HEK293T (cell line): ENCODE measurements around the gene ITGB1.
"Not testable (repeated sequence)": the region's sequence is repeated elsewhere in the genome, so short reads cannot be mapped to it uniquely, and the experiment has no call there.

Experiments
- CTCF ChIA-PET: fragments of 350-600 bp; formaldehyde crosslinking; extraction: SDS; loops from one replicate; lab custom pipeline; 2021; ENCODE audit warnings: antibody characterized with exemption, inconsistent platforms; lab: Yijun Ruan, JAX
- POLR2A ChIA-PET: fragments of 350-600 bp; formaldehyde crosslinking; extraction: SDS; loops from one replicate; lab custom pipeline; 2020; ENCODE audit warnings: antibody characterized with exemption, inconsistent platforms; lab: Yijun Ruan, JAX
- DNase-seq: peaks from one replicate; pipeline ENCODE4 v3.0.0; 2012; ENCODE audit warnings: mixed read lengths; ENCODE audit errors: extremely low spot score
- ARNT ChIP-seq: fragments of 450-650 bp; IDR thresholded peaks from 2 replicates; pipeline ENCODE4 v1.6.1; 2017; ENCODE audit warnings: mild to moderate bottlenecking
- BHLHE40 ChIP-seq: fragments of 450-650 bp; IDR thresholded peaks from 2 replicates; pipeline ENCODE4 v1.6.1; 2016; ENCODE audit warnings: mild to moderate bottlenecking, moderate library complexity, borderline replicate concordance
- CTBP1 ChIP-seq: fragments of 450-650 bp; IDR thresholded peaks from 2 replicates; pipeline ENCODE4 v1.6.1; 2016; ENCODE audit warnings: borderline replicate concordance
- ELF4 ChIP-seq: fragments of 450-650 bp; IDR thresholded peaks from 2 replicates; pipeline ENCODE4 v1.6.1; 2017; ENCODE audit warnings: antibody characterized with exemption
- FOXA1 ChIP-seq: fragments of 450-650 bp; IDR thresholded peaks from 2 replicates; pipeline ENCODE4 v1.6.1; 2016; ENCODE audit warnings: mild to moderate bottlenecking
- FOXK2 ChIP-seq: fragments of 450-650 bp; IDR thresholded peaks from 2 replicates; pipeline ENCODE4 v1.6.1; 2016; ENCODE audit warnings: mild to moderate bottlenecking
- FOXM1 ChIP-seq: fragments of 450-650 bp; IDR thresholded peaks from 2 replicates; pipeline ENCODE4 v1.6.1; 2017; ENCODE audit warnings: mild to moderate bottlenecking, borderline replicate concordance
- HDGF ChIP-seq: fragments of 450-650 bp; IDR thresholded peaks from 2 replicates; pipeline ENCODE4 v1.6.1; 2017; ENCODE audit warnings: antibody characterized with exemption, borderline replicate concordance
- L3MBTL2 ChIP-seq: fragments of 450-650 bp; conservative IDR thresholded peaks from 2 replicates; pipeline ENCODE4 v1.6.1; 2016; ENCODE audit warnings: mild to moderate bottlenecking
- LEF1 ChIP-seq: fragments of 450-650 bp; IDR thresholded peaks from 2 replicates; pipeline ENCODE4 v1.6.1; 2017; ENCODE audit warnings: mild to moderate bottlenecking, borderline replicate concordance
- NFRKB ChIP-seq: fragments of 450-650 bp; IDR thresholded peaks from 2 replicates; pipeline ENCODE4 v1.6.1; 2016; ENCODE audit warnings: mild to moderate bottlenecking, moderate library complexity
- SP1 ChIP-seq: fragments of 450-650 bp; IDR thresholded peaks from 2 replicates; pipeline ENCODE4 v1.6.1; 2017
- SUZ12 ChIP-seq: fragments of 450-650 bp; IDR thresholded peaks from 2 replicates; pipeline ENCODE4 v1.6.1; 2016; ENCODE audit warnings: mild to moderate bottlenecking
- TARDBP ChIP-seq: fragments of 450-650 bp; IDR thresholded peaks from 2 replicates; pipeline ENCODE4 v1.6.1; 2016
- ZNF384 ChIP-seq: fragments of 450-650 bp; IDR thresholded peaks from 2 replicates; pipeline ENCODE4 v1.6.1; 2016
- TF ChIP-seq, protein P1 (sequence below): fragments of 450-650 bp; IDR thresholded peaks from 2 replicates; pipeline ENCODE4 v1.6.1; 2016

ITGB1 gene

DNA sequence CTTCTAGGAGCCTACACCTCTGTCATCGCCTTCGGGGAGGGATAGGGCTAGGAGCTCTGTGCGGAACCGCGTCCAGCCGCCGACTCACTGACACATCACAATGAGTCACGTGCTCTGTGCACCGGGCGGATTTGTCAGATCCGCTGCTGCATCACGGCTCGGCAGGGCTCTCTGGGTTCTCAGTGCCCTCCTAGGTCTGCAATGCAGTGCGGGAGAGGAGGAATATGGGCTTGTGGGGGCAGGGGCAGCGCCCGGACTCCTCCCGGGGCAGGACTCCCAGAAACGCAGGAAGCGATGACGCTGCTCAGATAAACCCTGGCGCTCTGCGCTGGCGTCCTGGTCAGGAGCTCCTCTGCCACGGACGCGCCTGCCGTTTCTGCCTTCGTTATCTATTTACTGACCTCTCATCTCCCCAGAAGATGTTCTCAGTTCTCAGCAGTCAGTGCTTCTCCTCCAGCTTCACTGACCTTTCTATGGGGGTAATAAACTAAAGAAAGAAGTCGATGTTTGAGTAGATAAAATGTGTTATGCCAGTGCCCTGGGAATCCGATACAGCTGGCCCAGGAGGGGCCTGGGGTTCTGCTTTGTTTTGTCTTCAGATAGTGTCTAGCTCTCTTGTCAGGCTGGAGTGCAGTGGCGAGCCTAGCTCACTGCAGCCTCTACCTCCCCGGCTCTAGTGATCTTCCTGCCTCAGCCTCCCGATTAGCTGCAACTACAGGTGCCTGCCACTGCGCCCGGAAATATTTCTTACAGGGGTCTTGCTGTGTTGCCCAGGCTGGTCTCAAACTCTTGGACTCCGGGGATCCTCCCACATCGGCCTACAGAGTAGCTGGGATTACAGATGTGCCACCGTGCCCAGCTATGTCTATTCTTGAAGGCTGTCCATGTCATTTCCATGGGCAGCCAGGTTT, 22.8 kb upstream of the ITGB1 start:
- peak; percentile 55 for TF ChIP-seq L3MBTL2
- TF ChIP-seq, protein P1, sequence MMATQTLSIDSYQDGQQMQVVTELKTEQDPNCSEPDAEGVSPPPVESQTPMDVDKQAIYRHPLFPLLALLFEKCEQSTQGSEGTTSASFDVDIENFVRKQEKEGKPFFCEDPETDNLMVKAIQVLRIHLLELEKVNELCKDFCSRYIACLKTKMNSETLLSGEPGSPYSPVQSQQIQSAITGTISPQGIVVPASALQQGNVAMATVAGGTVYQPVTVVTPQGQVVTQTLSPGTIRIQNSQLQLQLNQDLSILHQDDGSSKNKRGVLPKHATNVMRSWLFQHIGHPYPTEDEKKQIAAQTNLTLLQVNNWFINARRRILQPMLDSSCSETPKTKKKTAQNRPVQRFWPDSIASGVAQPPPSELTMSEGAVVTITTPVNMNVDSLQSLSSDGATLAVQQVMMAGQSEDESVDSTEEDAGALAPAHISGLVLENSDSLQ = no peak
- peak; percentile 67 for DNase-seq
- CTCF ChIA-PET = interaction anchor here (0.7 to 1.5 kb wide), 4 partner anchors 21 to 165 kb away, joined by 3 to 6 read pairs (median 4); no protein-coding TSS in a partner anchor
- POLR2A ChIA-PET = interaction anchor here (0.6 to 2.0 kb wide), 17 partner anchors 8 to 535 kb away, joined by 3 to 15 read pairs (median 4); partner anchors contain the start of gene CCDC7

DNA sequence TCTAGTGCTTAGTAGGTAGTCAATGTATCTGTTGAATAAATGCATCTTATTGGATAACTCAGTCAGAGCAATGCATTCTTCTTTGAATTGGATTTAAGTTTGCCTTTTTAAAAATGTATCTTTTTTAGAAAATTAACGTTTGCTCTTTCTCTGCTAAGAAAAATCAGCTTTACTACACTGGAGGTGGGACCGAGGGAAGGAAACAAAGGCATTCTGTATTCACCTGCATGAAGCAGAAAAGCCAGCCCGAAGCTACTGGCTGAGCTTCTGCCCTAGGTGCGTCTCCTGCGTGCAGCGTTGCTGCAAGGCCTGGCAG, 22.2 kb upstream of the ITGB1 start:
- POLR2A ChIA-PET = interaction anchor here (0.6 to 2.0 kb wide), 17 partner anchors 8 to 535 kb away, joined by 3 to 15 read pairs (median 4); partner anchors contain the start of gene CCDC7
- TF ChIP-seq FOXM1 (no peak), TARDBP (no peak), ARNT (no peak), NFRKB (no peak), ELF4 (no peak), SP1 (no peak), SUZ12 (no peak), L3MBTL2 (no peak), FOXA1 (no peak), LEF1 (no peak), ZNF384 (no peak), FOXK2 (no peak)
- TF ChIP-seq, protein P1 = no peak
- no peak for DNase-seq
- CTCF ChIA-PET = interaction anchor here (0.7 to 1.5 kb wide), 3 partner anchors 20 to 29 kb away, joined by 3 to 6 read pairs (median 5); no protein-coding TSS in a partner anchor

DNA sequence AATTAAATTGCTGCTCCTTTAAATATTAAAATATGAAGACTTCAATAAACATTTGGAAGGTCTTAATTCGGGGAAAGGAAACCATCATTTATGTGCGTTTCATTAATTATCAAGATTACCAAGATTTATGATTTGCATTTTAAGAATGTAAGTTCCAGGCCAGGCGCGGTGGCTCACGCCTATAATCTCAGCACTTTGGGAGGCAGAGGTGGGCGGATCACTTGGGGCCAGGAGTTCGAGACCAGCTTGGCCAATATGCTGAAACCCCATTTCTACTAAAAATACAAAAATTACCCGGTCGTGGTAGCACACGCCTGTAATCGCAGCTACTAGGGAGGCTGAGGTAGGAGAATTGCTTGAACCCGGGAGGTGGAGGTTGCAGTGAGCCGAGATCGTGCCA, 21.7 kb upstream of the ITGB1 start:
- POLR2A ChIA-PET = interaction anchor here (1.0 to 2.0 kb wide), 13 partner anchors 7 to 534 kb away, joined by 3 to 15 read pairs (median 5); partner anchors contain the start of gene CCDC7
- DNase-seq = not testable (repeated sequence)
- CTCF ChIA-PET = interaction anchor here (1.3 to 1.5 kb wide), 2 partner anchors 20 to 29 kb away, joined by 5 to 6 read pairs; no protein-coding TSS in a partner anchor

DNA sequence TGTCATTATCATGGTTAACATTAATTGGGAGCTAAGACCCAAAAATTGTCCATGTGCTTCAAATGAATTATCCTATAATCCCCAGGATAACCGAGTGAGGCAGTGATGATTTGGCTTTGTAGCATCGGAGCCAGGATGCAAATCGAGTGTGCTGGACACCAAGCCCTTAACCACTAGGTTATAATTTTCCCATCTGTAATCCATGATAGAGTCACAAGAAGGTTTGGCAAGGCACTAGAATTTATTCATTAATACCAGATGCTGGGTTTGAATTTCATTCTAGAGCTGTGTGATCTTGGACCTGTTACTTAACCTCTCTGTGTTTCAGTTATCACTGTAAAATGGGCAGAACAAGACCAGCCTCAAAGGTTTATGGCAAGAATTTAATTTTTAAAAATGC, 21.0 kb upstream of the ITGB1 start:
- POLR2A ChIA-PET = no interaction called here
- CTCF ChIA-PET = no interaction called here
- no peak for TF ChIP-seq ZNF384
- no peak for TF ChIP-seq FOXA1
- no peak for TF ChIP-seq SP1
- TF ChIP-seq NFRKB = no peak
- no peak for TF ChIP-seq CTBP1
- TF ChIP-seq HDGF = no peak
- TF ChIP-seq LEF1 = no peak
- no peak for TF ChIP-seq ELF4
- no peak for DNase-seq

DNA sequence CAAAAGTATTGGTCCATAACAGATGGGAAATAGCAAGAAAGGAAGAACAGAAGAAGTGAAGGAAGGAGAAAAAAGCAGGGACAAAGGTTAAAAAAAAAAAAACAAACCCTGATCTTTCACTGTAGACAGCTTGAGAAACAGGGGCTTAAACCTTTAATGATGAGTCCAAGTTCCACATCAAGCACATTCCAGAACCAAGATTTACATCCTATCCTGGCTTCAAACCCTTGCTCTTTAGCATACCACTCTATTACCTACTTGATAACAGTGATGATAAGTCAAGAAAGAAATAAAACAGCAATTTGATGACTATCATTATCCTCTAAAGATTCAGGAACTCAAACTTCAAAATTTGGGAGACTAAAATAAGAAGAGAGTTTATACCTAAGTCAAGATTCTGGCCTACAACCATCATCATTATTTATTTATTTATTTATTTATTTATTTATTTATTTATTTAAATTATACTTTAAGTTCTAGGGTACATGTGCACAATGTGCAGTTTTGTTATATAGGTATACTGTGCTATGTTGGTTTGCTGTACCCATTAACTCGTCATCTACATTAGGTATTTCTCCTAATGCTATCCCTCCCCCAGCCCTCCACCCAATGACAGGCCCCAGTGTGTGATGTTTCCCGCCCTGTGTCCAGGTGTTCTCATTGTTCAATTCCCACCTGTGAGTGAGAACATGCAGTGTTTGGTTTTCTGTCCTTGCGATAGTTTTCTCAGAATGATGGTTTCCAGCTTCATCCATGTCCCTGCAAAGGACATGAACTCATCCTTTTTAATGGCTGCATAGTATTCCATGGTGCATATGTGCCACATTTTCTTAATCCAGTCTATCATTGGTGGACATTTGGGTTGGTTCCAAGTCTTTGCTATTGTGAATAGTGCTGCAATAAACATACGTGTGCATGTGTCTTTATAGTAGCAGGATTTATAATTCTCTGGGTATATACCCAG, 20.1 kb upstream of the ITGB1 start:
- CTCF ChIA-PET, DNase-seq, POLR2A ChIA-PET: not testable (repeated sequence)

DNA sequence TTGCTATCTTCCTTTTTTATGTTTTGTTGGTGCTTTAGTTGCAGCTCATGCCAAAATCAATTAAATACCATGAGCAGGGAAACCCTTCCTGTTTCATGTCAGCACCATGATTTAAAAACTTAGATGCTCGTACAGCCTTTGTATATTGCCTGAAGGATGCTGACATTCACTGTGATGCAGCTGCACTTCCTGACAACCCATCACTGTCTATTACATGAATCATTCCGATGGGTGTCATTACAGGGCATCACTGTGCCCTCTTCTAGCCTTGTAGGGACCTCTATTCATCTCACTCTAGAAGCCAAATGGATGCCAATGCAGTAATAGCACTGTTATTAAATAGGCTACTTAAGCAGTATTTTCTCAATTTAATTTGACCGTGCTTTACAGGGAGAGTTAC, 18.3 kb upstream of the ITGB1 start:
- POLR2A ChIA-PET = interaction anchor here (1.1 kb wide), 1 partner anchor 17 kb away, joined by 6 read pairs; no protein-coding TSS in a partner anchor
- no peak for DNase-seq
- CTCF ChIA-PET = no interaction called here
- TF ChIP-seq ELF4 = no peak
- no peak for TF ChIP-seq FOXK2
- no peak for TF ChIP-seq FOXA1
- TF ChIP-seq FOXM1 = no peak
- TF ChIP-seq LEF1 = no peak
- TF ChIP-seq SUZ12 = no peak
- TF ChIP-seq TARDBP = no peak
- TF ChIP-seq CTBP1 = no peak
- TF ChIP-seq SP1 = no peak
- TF ChIP-seq ARNT = no peak
- TF ChIP-seq, protein P1 = no peak
- TF ChIP-seq BHLHE40 = no peak
